ENCODE measurements around the gene DNAH17.

- TF ChIP-seq, protein P1, sequence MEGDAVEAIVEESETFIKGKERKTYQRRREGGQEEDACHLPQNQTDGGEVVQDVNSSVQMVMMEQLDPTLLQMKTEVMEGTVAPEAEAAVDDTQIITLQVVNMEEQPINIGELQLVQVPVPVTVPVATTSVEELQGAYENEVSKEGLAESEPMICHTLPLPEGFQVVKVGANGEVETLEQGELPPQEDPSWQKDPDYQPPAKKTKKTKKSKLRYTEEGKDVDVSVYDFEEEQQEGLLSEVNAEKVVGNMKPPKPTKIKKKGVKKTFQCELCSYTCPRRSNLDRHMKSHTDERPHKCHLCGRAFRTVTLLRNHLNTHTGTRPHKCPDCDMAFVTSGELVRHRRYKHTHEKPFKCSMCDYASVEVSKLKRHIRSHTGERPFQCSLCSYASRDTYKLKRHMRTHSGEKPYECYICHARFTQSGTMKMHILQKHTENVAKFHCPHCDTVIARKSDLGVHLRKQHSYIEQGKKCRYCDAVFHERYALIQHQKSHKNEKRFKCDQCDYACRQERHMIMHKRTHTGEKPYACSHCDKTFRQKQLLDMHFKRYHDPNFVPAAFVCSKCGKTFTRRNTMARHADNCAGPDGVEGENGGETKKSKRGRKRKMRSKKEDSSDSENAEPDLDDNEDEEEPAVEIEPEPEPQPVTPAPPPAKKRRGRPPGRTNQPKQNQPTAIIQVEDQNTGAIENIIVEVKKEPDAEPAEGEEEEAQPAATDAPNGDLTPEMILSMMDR (conservative IDR thresholded peaks at IDR 0.05; ENCODE audit: low read depth, low read length): no peak
- no peak for TF ChIP-seq EZH2 (IDR thresholded peaks at IDR 0.05; ENCODE audit: borderline replicate concordance, low read depth, low read length, poor library complexity, severe bottlenecking)
These were observed 90.1 kb downstream of the DNAH17 start for GRCh38 chr17:78486946-78487680.
